ENCODE measurements around the gene CRHR1. TPM values are rescaled to one million over a fixed set of nuclear protein-coding genes. Genes with fewer than 3 reads are reported as not detected.

Gene CRHR1
- total RNA-seq, 1 donor from 2014 or later, result not detected

- no peak for DNase-seq (ENCODE audit: low spot score in 2 of 2)
- Histone ChIP-seq H3K4me1 (no peaks in the 10 kb centered on the region), H3K4me3 (no peak overlapping the region), H3K27ac (no peak overlapping the region), H3K9me3 (no peaks in the 10 kb centered on the region), H3K36me3 (no peaks in the 10 kb centered on the region), H3K27me3 (no peaks in the 10 kb centered on the region)
- intact Hi-C loops (cut with DNase I), result no loop called here
- TF ChIP-seq CTCF (IDR thresholded peaks at IDR 0.05), result no peak
Measured at GRCh38 chr17:45849536-45849990, 65.4 kb downstream of the CRHR1 start.

DNA sequence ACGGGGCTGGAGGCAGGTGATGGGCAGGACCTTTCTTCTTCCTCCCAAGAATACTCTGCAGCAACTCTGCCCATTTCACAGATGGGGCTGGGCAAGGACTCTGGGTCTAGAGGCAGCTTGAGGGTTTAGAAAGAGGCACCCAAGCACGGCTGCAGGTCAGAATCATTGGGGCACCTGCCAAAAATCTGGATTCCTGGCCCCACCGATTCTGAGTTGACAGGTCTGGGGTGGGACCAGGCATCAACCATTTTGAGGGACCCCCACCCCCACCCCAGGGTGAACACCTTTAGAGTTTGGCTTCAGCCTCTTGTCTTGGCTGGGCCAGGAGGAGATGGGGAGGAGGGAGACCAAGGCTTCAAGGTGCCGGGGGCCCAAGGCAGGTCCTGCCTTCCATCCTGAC is 65.9 kb downstream of the CRHR1 start:
- no peak for DNase-seq (ENCODE audit: low spot score in 2 of 2)
- no peak overlapping the region for H3K4me3 ChIP-seq

DNA sequence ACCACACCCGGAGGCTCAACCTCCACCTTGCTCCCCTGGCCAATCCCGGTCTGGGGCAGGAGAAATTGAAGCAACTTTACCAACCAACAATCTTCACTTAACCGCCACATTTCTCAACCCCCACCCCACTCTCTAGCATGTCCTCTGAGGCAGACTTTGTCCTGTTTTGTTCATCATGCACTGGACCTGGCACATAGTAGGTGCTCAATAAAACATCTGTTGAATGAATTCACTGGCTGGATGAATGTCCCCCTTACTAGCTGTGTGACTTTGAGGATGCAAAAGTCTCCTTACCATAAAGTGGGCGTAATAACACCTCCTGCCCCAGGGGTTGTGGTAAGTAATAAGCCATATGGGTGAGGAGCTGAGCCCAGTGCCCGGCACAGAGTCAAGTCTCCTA is 66.3 kb downstream of the CRHR1 start:
- Histone ChIP-seq H3K27ac (no peak overlapping the region), H3K27me3 (no peaks in the 10 kb centered on the region), H3K4me1 (no peaks in the 10 kb centered on the region), H3K9me3 (no peaks in the 10 kb centered on the region), H3K4me3 (no peak overlapping the region), H3K36me3 (no peaks in the 10 kb centered on the region)
- no peak for TF ChIP-seq CTCF (IDR thresholded peaks at IDR 0.05)
- intact Hi-C loops (cut with DNase I), result loop anchor here (5.0 kb wide), 1 partner anchor 208 kb away; no protein-coding TSS in a partner anchor
- no peak for DNase-seq (ENCODE audit: low spot score in 2 of 2)

More for the DNA sequence above, 65.9 kb downstream of the CRHR1 start:
- Histone ChIP-seq H3K9me3 (no peaks in the 10 kb centered on the region), H3K27me3 (no peaks in the 10 kb centered on the region), H3K27ac (no peak overlapping the region), H3K36me3 (no peaks in the 10 kb centered on the region), H3K4me1 (no peaks in the 10 kb centered on the region)
- intact Hi-C loops (cut with DNase I), result loop anchor here (5.0 kb wide), 1 partner anchor 208 kb away; no protein-coding TSS in a partner anchor
- TF ChIP-seq CTCF (IDR thresholded peaks at IDR 0.05), result no peak

GRCh38 chr17:45851022-45851421 is 66.9 kb downstream of the CRHR1 start:
- H3K27me3 ChIP-seq, result no peaks in the 10 kb centered on the region

DNA sequence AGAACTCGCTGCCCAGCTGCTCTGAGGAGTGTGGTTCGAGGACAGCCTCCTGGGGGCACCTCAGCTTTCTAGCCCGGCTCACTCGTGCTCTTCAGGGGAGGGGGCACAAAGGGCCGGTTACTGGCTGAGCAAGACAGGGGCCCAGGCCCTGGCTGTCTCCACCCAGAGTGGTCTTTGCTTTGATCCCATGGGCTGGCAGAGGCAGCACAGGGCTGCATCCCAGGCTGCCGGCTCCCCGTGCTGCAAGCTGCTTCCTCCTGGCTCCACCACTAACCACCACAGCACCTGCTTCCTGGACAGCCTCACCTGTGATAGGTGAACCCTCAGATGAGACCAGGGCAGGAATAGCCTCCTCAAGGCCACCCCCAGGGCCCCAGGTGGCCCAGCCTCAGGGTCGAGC is 67.3 kb downstream of the CRHR1 start:
- Histone ChIP-seq H3K36me3 (no peaks in the 10 kb centered on the region), H3K27me3 (no peaks in the 10 kb centered on the region), H3K27ac (no peak overlapping the region), H3K4me1 (no peaks in the 10 kb centered on the region), H3K9me3 (no peaks in the 10 kb centered on the region), H3K4me3 (no peak overlapping the region)
- no peak for TF ChIP-seq CTCF (IDR thresholded peaks at IDR 0.05)
- intact Hi-C loops (cut with DNase I), result loop anchor here (5.0 kb wide), 1 partner anchor 209 kb away; no protein-coding TSS in a partner anchor
- DNase-seq (ENCODE audit: low spot score in 2 of 2), result no peak

More at GRCh38 chr17:45851022-45851421, 66.9 kb downstream of the CRHR1 start:
- DNase-seq (ENCODE audit: low spot score in 2 of 2), result no peak
- intact Hi-C loops (cut with DNase I), result loop anchor here (5.0 kb wide), 1 partner anchor 209 kb away; no protein-coding TSS in a partner anchor
- Histone ChIP-seq H3K27ac (no peak overlapping the region), H3K4me1 (no peaks in the 10 kb centered on the region), H3K36me3 (no peaks in the 10 kb centered on the region), H3K9me3 (no peaks in the 10 kb centered on the region), H3K4me3 (no peak overlapping the region)
- no peak for TF ChIP-seq CTCF (IDR thresholded peaks at IDR 0.05)

DNA sequence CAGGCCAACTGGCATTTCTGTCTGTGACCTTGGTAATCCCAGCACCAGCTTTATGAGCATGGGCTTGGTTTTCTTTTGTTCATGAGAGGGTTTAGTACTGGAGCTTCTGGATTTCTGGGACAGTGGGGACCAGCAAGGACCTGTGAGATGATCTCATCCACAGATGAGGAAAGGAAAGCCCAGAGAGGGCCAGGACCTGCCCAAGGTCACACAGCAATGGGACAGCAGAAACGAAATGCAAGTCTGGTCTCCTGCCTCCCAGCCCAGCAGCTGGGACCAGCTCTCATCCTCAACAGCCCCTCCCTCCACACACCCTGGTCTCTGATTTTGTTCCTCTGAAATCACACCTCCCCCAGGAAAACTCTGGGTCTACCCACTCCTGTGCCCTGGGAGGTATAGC is 67.8 kb downstream of the CRHR1 start:
- intact Hi-C loops (cut with DNase I), result loop anchor here (5.0 kb wide), 1 partner anchor 210 kb away; no protein-coding TSS in a partner anchor
- TF ChIP-seq CTCF (IDR thresholded peaks at IDR 0.05), result no peak
- H3K27me3 ChIP-seq, result no peaks in the 10 kb centered on the region

More for the DNA sequence above, 67.8 kb downstream of the CRHR1 start:
- no peaks in the 10 kb centered on the region for H3K4me1 ChIP-seq
- no peak overlapping the region for H3K27ac ChIP-seq
- H3K36me3 ChIP-seq, result no peaks in the 10 kb centered on the region
- H3K4me3 ChIP-seq, result no peak overlapping the region
- H3K9me3 ChIP-seq, result no peaks in the 10 kb centered on the region
- no peak for DNase-seq (ENCODE audit: low spot score in 2 of 2)
